ENCODE data around the gene EPHX1. TPM values are rescaled to one million over a fixed set of nuclear protein-coding genes. Genes with fewer than 3 reads are reported as not detected.
"Not testable (repeated sequence)": the region's sequence is repeated elsewhere in the genome, so short reads cannot be mapped to it uniquely, and the experiment has no call there.

Gene EPHX1
- total RNA-seq, 2 donors from 2014 or later: 151 to 232 TPM

DNA sequence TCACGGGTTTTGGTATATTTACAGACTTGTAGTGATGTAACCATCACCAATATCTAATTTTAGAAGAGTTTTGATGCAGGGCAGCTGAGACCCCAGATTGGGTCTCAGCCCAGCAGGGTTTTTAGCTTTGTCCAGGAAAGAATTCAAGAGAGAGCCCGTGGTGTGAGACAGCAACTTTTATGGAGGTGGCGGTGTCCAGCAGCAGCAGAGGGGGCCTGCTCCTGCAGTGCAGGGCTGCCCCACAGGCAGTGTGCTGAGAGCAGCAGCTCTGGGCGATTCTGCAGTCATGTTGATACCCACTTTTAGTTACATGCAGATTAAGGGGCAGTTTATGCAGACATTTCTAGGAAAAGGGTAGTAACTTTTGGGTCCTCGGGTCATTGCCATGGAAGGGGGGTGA, 1.8 kb upstream of the EPHX1 start:
- Histone ChIP-seq H3K27ac (no peak overlapping the region), H3K4me1 (replicated peaks) (peaks cover 3% of the 10 kb centered on the region), H3K9me3 (no peaks in the 10 kb centered on the region), H3K4me3 (no peak overlapping the region), H3K27me3 (replicated peaks; ENCODE audit: insufficient read depth) (no peaks in the 10 kb centered on the region), H3K36me3 (no peaks in the 10 kb centered on the region)
- TF ChIP-seq POLR2AphosphoS5 (IDR thresholded peaks at IDR 0.05): no peak
- TF ChIP-seq POLR2A (IDR thresholded peaks at IDR 0.05): no peak
- TF ChIP-seq CTCF (IDR thresholded peaks at IDR 0.05): no peak
- DNase-seq (ENCODE audit: low spot score): no peak
- intact Hi-C loops (cut with DNase I): no loop called here
- 81% methylated on average over 5 of the region's 5 CpGs for WGBS

DNA sequence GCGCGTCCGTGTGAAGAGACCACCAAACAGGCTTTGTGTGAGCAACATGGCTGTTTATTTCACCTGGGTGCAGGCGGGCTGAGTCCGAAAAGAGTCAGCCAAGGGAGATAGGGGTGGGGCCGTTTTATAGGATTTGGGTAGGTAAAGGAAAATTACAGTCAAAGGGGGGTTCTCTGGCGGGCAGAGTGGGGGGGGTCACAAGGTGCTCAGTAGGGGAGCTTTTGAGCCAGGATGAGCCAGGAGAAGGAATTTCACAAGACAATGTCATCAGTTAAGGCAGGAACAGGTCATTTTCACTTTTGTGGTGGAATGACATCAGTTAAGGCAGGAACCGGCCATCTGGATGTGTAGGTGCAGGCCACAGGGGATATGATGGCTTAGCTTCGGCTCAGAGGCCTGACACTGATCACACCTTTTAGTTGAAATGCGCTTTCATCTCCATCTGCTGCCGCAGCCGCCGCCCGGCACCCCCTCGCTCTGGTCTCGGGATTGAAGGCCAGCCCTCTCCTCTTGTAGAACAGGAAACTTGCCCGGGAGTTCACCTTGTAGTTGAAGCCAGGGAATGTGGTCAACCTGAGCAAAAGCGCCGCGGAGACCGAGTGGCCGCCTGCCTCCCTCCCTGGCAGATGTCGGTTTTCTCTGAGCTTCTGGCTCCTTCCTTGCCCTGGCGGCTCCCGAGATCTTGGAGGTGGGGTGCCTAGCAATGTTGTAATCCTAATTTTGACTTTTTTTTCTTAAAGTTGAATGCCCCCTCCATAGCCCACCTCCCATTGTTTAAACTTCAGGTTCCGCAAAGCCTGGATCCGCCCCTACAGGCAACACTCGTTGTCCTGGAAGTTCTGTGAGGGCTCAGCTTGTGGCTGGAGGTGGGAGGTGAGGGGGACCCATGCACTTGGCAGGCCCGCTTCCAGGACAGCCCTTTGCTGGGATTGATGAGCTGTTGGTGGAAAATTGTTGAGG, 935 bp downstream of the EPHX1 start:
- peak; percentile 67 for TF ChIP-seq POLR2AphosphoS5 (IDR thresholded peaks at IDR 0.05)
- TF ChIP-seq POLR2A (IDR thresholded peaks at IDR 0.05): peak; percentile 29
- 5% methylated on average over 29 of the region's 29 CpGs for WGBS
- not testable (repeated sequence) for H3K36me3 ChIP-seq; H3K9me3 ChIP-seq; H3K4me1 ChIP-seq (replicated peaks); H3K27me3 ChIP-seq (replicated peaks; ENCODE audit: insufficient read depth)
- H3K4me3 ChIP-seq: peak overlapping the region; percentile 69 to 72
- DNase-seq (ENCODE audit: low spot score): peak; percentile 77
- intact Hi-C loops (cut with DNase I): loop anchor here (2.0 to 5.0 kb wide), 3 partner anchors 32 to 71 kb away; partner anchors contain the start of gene TMEM63A
- H3K27ac ChIP-seq: peak overlapping the region; percentile 80 to 81

DNA sequence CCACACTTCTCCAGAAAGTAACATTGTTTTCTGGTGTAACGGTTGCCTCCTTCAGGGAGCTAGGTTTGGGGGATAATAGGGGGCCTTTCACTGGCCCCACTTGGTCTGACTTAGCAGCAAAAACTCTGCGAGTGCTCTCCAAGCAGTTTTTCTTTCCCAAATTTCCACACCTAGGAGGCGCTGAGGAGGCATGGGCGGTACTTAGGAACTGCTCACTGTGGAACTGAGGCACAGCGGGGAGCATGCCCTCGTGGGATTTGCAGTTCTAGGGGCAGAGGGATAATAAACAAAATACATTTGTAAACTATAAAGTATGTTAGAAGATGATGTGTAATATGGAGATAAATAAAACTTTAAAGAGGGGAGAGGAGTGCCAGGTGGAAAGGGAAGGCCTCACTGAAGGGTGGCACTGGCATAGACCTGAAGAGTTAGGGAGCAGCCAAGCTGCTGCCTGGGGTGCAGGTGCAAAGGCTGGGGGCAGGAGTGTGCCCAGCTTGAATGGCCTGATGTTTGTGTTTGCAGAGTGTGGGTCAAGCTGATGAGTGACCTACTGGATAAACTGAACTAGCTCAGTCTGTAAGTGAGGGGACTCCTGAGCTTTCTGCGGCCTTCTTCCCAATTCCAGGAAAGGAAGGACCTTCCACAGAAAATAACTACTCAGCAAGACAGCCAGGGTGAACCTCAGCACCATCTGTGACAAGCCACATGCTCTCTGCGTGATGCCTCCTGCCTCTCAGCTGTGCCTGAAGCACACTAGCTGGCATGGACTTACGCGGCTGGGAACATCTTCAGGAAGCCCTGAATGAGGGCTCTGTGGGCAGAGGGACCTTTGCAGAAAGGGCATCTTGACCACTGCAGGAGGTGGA, 1.9 kb downstream of the EPHX1 start:
- TF ChIP-seq POLR2A (IDR thresholded peaks at IDR 0.05) (no peak), POLR2AphosphoS5 (IDR thresholded peaks at IDR 0.05) (no peak), CTCF (IDR thresholded peaks at IDR 0.05) (peak in 2 of 4 experiments; percentile 27 to 30)
- no peaks in the 10 kb centered on the region for H3K36me3 ChIP-seq
- WGBS: 64% methylated on average over 10 of the region's 10 CpGs
- no peaks in the 10 kb centered on the region for H3K27me3 ChIP-seq (replicated peaks; ENCODE audit: insufficient read depth)
- H3K9me3 ChIP-seq: no peaks in the 10 kb centered on the region
- peak overlapping the region; percentile 80 to 81 for H3K27ac ChIP-seq
- H3K4me1 ChIP-seq (replicated peaks): peaks cover 10% of the 10 kb centered on the region
- peak overlapping the region; percentile 69 to 72 for H3K4me3 ChIP-seq
- intact Hi-C loops (cut with DNase I): loop anchor here (2.0 to 5.0 kb wide), 3 partner anchors 33 to 70 kb away; partner anchors contain the start of gene TMEM63A
- DNase-seq (ENCODE audit: low spot score): no peak

DNA sequence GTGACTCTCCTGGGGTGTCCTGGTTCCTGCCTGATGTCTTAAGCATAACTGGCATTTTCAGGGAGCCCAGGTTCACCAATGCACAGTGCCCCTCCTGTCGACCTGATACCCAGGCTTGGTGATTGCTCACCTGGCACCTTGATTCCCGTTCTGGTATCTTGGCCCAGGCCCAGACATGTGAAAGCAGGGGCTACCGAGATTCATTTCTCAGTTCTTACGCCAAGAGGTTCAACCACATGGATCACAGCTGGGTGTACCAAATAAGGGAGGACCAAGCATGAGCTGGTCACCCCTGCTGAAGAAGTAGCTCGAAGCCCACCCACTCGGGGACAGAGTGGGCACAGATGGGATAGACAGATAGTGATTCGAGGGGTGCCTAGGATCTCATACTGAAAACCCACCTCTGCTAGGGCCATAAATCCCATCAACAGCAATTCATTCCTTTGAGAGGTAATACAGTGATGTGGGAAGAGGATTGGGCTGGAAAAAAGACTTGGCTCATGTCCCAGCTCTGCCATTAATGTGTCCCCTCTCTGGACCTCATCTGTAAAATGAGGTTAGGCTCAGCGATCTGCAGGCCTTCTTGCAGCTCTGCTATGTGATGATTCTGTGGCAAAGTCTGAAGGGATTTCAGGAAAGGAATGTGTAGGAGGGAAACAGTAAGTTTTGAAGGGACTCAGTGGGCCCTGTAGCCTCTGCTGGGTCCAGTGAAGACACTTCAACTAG, 2.7 kb downstream of the EPHX1 start:
- Histone ChIP-seq H3K27ac (peak overlapping the region; percentile 80 to 81), H3K36me3 (no peaks in the 10 kb centered on the region), H3K27me3 (replicated peaks; ENCODE audit: insufficient read depth) (no peaks in the 10 kb centered on the region), H3K4me3 (no peak overlapping the region), H3K4me1 (replicated peaks) (peaks cover 14% of the 10 kb centered on the region), H3K9me3 (no peaks in the 10 kb centered on the region)
- no peak for DNase-seq (ENCODE audit: low spot score)
- WGBS: 58% methylated on average over 8 of the region's 8 CpGs
- intact Hi-C loops (cut with DNase I): loop anchor here (5.0 kb wide), 2 partner anchors 35 to 70 kb away; partner anchors contain the start of gene TMEM63A
- TF ChIP-seq POLR2AphosphoS5 (IDR thresholded peaks at IDR 0.05) (no peak), CTCF (IDR thresholded peaks at IDR 0.05) (no peak), POLR2A (IDR thresholded peaks at IDR 0.05) (no peak)
